Body of pancreas (tissue), 4 donors: ENCODE data around the gene ARHGEF40.

Experiments used
- POLR2A ChIP-seq, 3 donors: fragments of 450-650 bp; IDR thresholded peaks; one replicate each; pipeline ENCODE4 v1.6.1; 2016; ENCODE audit warnings: antibody characterized with exemption in 3 of 3, mild to moderate bottlenecking in 2 of 3
- TF ChIP-seq, protein P1 (sequence below), 7 experiments: fragments of 450-650 bp in 4 of 7; fragments of 200-600 bp in 3 of 7; sonication (generic) in 3 of 7; IDR thresholded peaks; one replicate each; pipeline ENCODE4 v1.5.1; 2016 to 2019; ENCODE audit warnings: antibody characterized with exemption in 7 of 7

GRCh38 chr14:21023174-21023573 is 46.9 kb upstream of the ARHGEF40 start:
- no peak for TF ChIP-seq POLR2A (IDR thresholded peaks at IDR 0.05)
- TF ChIP-seq, protein P1, sequence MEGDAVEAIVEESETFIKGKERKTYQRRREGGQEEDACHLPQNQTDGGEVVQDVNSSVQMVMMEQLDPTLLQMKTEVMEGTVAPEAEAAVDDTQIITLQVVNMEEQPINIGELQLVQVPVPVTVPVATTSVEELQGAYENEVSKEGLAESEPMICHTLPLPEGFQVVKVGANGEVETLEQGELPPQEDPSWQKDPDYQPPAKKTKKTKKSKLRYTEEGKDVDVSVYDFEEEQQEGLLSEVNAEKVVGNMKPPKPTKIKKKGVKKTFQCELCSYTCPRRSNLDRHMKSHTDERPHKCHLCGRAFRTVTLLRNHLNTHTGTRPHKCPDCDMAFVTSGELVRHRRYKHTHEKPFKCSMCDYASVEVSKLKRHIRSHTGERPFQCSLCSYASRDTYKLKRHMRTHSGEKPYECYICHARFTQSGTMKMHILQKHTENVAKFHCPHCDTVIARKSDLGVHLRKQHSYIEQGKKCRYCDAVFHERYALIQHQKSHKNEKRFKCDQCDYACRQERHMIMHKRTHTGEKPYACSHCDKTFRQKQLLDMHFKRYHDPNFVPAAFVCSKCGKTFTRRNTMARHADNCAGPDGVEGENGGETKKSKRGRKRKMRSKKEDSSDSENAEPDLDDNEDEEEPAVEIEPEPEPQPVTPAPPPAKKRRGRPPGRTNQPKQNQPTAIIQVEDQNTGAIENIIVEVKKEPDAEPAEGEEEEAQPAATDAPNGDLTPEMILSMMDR (IDR thresholded peaks at IDR 0.05): no peak
